GM12878 (cell line): ENCODE results near the gene GRK5. TPM values are rescaled to one million over a fixed set of nuclear protein-coding genes. Genes with fewer than 3 reads are reported as not detected.
A peak's percentile ranks its signal among the peaks of the same experiment; 100 is the strongest.

Source experiments
- ATAC-seq: fragments of 200-7000 bp; cut with Tn5 transposase; 3 replicates; pipeline ENCODE4 v1.9.1; 2020; ENCODE audit warnings: mild to moderate bottlenecking, moderate library complexity
- BruUV-seq: library from RNA; stranded (reverse); fragments of 400-500 nt; replicated peaks from 2 replicates; lab custom pipeline; 2021; lab: Mats Ljungman, UMichigan
- CTCF ChIA-PET: fragments of 300-600 bp; sonication (Branson Sonifier 250); formaldehyde crosslinking; extraction: SDS; loops from one replicate; lab custom pipeline; 2021; ENCODE audit warnings: inconsistent platforms; lab: Yijun Ruan, JAX
- POLR2A ChIA-PET: fragments of 350-600 bp; formaldehyde crosslinking; extraction: SDS; loops from one replicate; lab custom pipeline; 2021; ENCODE audit warnings: inconsistent platforms; lab: Charles Lee
- RAD21 ChIA-PET: fragments of 300-600 bp; sonication (Branson Sonifier 250); formaldehyde crosslinking; loops from one replicate; lab custom pipeline; 2023; ENCODE audit warnings: antibody characterized with exemption; ENCODE audit not compliant: unreplicated experiment; lab: Charles Lee
- SMC1A ChIA-PET: fragments of 300-600 bp; sonication (Branson Sonifier 250); formaldehyde crosslinking; loops from one replicate; lab custom pipeline; 2023; ENCODE audit not compliant: unreplicated experiment, uncharacterized antibody; lab: Charles Lee
- DNase-seq: peaks from one replicate; pipeline ENCODE4 v3.0.0-alpha.2; 2011; ENCODE audit warnings: low read depth, low spot score
- FAIRE-seq: peaks from 3 replicates; lab custom pipeline; 2011; peaks lifted over from hg19 to GRCh38; lab: Jason Lieb, UNC
- H2AFZ ChIP-seq: 2 replicates; pipeline ENCODE4 v1.6.0; 2011; ENCODE audit warnings: low read depth, low read length, control low read depth; ENCODE audit not compliant: control insufficient read depth
- H3K27ac ChIP-seq: 2 replicates; pipeline ENCODE4 v1.5.1; 2011; ENCODE audit warnings: control low read depth; ENCODE audit not compliant: control insufficient read depth, insufficient read depth
- H3K27me3 ChIP-seq, 2 experiments: replicated peaks in 1 of 2; 2 replicates each; pipeline versions ENCODE4 v1.6.0 to v1.6.1; 2011; ENCODE audit warnings: low read length in 1 of 2; ENCODE audit not compliant: control insufficient read depth in 2 of 2, insufficient read depth in 2 of 2
- H3K36me3 ChIP-seq, 2 experiments: 2 replicates each; pipeline ENCODE4 v1.5.1; 2011; ENCODE audit warnings: low read length in 1 of 2; ENCODE audit not compliant: control insufficient read depth in 2 of 2, insufficient read depth in 2 of 2
- H3K4me1 ChIP-seq: 2 replicates; pipeline ENCODE4 v1.6.1; 2011; ENCODE audit warnings: mild to moderate bottlenecking, low read length, moderate library complexity, mixed read lengths; ENCODE audit not compliant: control insufficient read depth, insufficient read depth
- H3K4me2 ChIP-seq: 2 replicates; pipeline ENCODE4 v1.6.0; 2011; ENCODE audit warnings: control low read depth; ENCODE audit not compliant: control insufficient read depth, insufficient read depth
- H3K4me3 ChIP-seq: fragments of 200-600 bp; sonication (generic); 2 replicates; pipeline ENCODE4 v1.5.1; 2016
- H3K79me2 ChIP-seq: 2 replicates; pipeline ENCODE4 v1.6.0; 2011; ENCODE audit warnings: low read length; ENCODE audit not compliant: control insufficient read depth, insufficient read depth
- H3K9ac ChIP-seq: 2 replicates; pipeline ENCODE4 v1.8.0; 2011; ENCODE audit warnings: low read length, control low read depth, mixed read lengths; ENCODE audit not compliant: control insufficient read depth, insufficient read depth
- H3K9me3 ChIP-seq: replicated peaks from 3 replicates; pipeline ENCODE4 v1.5.1; 2011; ENCODE audit warnings: mild to moderate bottlenecking, low read length; ENCODE audit not compliant: control insufficient read depth, insufficient read depth
- H4K20me1 ChIP-seq: 2 replicates; pipeline ENCODE4 v1.6.0; 2011; ENCODE audit not compliant: control insufficient read depth, insufficient read depth
- BACH1 ChIP-seq: fragments of 450-650 bp; IDR thresholded peaks from 2 replicates; pipeline ENCODE4 v1.6.1; 2017; ENCODE audit warnings: mild to moderate bottlenecking, borderline replicate concordance
- BHLHE40 ChIP-seq, 2 experiments: fragments of 450-650 bp in 1 of 2; IDR thresholded peaks; 2 replicates each; pipeline ENCODE4 v1.6.1; 2011 to 2017; ENCODE audit warnings: low read depth in 2 of 2, borderline replicate concordance in 1 of 2, improper control_type of control experiment in 1 of 2, low read length in 1 of 2, mild to moderate bottlenecking in 1 of 2
- CEBPB ChIP-seq, 2 experiments: fragments of 150-350 bp in 1 of 2; IDR thresholded peaks; 2 replicates each; pipeline ENCODE4 v1.6.1; 2012 to 2014; ENCODE audit warnings: low read depth in 2 of 2, low read length in 2 of 2, borderline replicate concordance in 1 of 2, inconsistent platforms in 1 of 2
- HSF1 ChIP-seq: fragments of 150-350 bp; IDR thresholded peaks from 2 replicates; pipeline ENCODE4 v1.6.1; 2014; ENCODE audit warnings: mild to moderate bottlenecking, low read depth, low read length
- KDM1A ChIP-seq: fragments of 200-600 bp; sonication (generic); IDR thresholded peaks from 2 replicates; pipeline ENCODE4 v1.6.1; 2016; ENCODE audit warnings: borderline replicate concordance
- MEF2A ChIP-seq: IDR thresholded peaks from 2 replicates; pipeline ENCODE4 v1.6.1; 2011; ENCODE audit warnings: low read depth, mild to moderate bottlenecking, low read length, moderate library complexity; ENCODE audit not compliant: insufficient read depth
- MYB ChIP-seq: fragments of 150-350 bp; IDR thresholded peaks from 2 replicates; pipeline ENCODE4 v1.6.1; 2014; ENCODE audit warnings: mild to moderate bottlenecking, low read depth, low read length, borderline replicate concordance
- NR2F1 ChIP-seq: fragments of 450-650 bp; conservative IDR thresholded peaks from 2 replicates; pipeline ENCODE4 v1.6.1; 2017; ENCODE audit warnings: mild to moderate bottlenecking
- PAX8 ChIP-seq: fragments of 450-650 bp; IDR thresholded peaks from 2 replicates; pipeline ENCODE4 v1.6.1; 2017; ENCODE audit warnings: mild to moderate bottlenecking, moderate library complexity
- PBX3 ChIP-seq: IDR thresholded peaks from 2 replicates; pipeline ENCODE4 v1.6.1; 2011; ENCODE audit warnings: mild to moderate bottlenecking, low read depth, low read length, moderate library complexity; ENCODE audit not compliant: insufficient replicate concordance
- POLR2A ChIP-seq: IDR thresholded peaks from 2 replicates; pipeline ENCODE4 v1.6.1; 2011; ENCODE audit warnings: low read depth, mild to moderate bottlenecking, low read length
- RAD21 ChIP-seq: IDR thresholded peaks from 2 replicates; pipeline ENCODE4 v1.6.1; 2011; ENCODE audit warnings: mild to moderate bottlenecking, low read depth, low read length, moderate library complexity; ENCODE audit not compliant: insufficient read depth
- RBBP5 ChIP-seq: fragments of 200-600 bp; sonication (generic); conservative IDR thresholded peaks from 2 replicates; pipeline ENCODE4 v1.6.1; 2016
- RCOR1 ChIP-seq: conservative IDR thresholded peaks from 2 replicates; pipeline ENCODE4 v1.6.1; 2012; ENCODE audit warnings: low read depth, low read length, improper control_type of control experiment
- SKIL ChIP-seq: fragments of 450-650 bp; IDR thresholded peaks from 2 replicates; pipeline ENCODE4 v1.6.1; 2017; ENCODE audit warnings: mild to moderate bottlenecking, low read depth, inconsistent platforms; ENCODE audit not compliant: poor library complexity, severe bottlenecking
- SMAD5 ChIP-seq: IDR thresholded peaks from 2 replicates; pipeline ENCODE4 v1.6.1; 2016; ENCODE audit warnings: antibody characterized with exemption, low read depth
- SMARCA5 ChIP-seq: fragments of 450-650 bp; IDR thresholded peaks from 2 replicates; pipeline ENCODE4 v1.6.1; 2017; ENCODE audit warnings: mild to moderate bottlenecking
- SMC3 ChIP-seq: IDR thresholded peaks from 2 replicates; pipeline ENCODE4 v1.6.1; 2011; ENCODE audit warnings: low read length, improper control_type of control experiment, borderline replicate concordance
- SREBF2 ChIP-seq: IDR thresholded peaks from 2 replicates; pipeline ENCODE4 v1.6.1; 2012; ENCODE audit warnings: mild to moderate bottlenecking, low read length
- ZNF24 ChIP-seq: fragments of 450-650 bp; IDR thresholded peaks from 2 replicates; pipeline ENCODE4 v1.6.1; 2017; ENCODE audit warnings: antibody characterized with exemption, mild to moderate bottlenecking
- WGBS: methylation state at CpG from one replicate; pipeline ENCODE4 v1.1.6; 2016; ENCODE audit warnings: low lambda C conversion rate; ENCODE audit not compliant: insufficient replicate concordance, insufficient coverage; ENCODE audit errors: missing lambda C conversion rate; 5-methylcytosine and 5-hydroxymethylcytosine counted together
- in situ Hi-C: fragments of 300-500 bp; cut with MboI; formaldehyde crosslinking; loops from 9 replicates; pipeline ENCODE4 v1.14.3; 2018; ENCODE audit warnings: mixed read lengths
- intact Hi-C: fragments of 100-400 bp; cut with micrococcal nuclease; formaldehyde crosslinking; loops from one replicate; pipeline ENCODE4 v1.14.2; 2022; ENCODE audit not compliant: unreplicated experiment
- polyA plus RNA-seq, 11 experiments: library from polyadenylated mRNA; depleted of rRNA in 4 of 11; unstranded in 6 of 11; stranded (reverse) in 5 of 11; fragments of >200 nt; fragmentation: Nextera tagmentation in 4 of 11; fragmentation: Illumina TruSeq in 1 of 11; extraction: Ambion mirVana in 4 of 11; extraction: Trizol in 1 of 11; gene quantifications; 1 replicate in 1 of 11; 2 replicates in 10 of 11; pipeline versions ENCODE4 v1.2.1 to v1.2.3, GENCODE V29; 2011 to 2016; ENCODE audit warnings: inconsistent platforms in 2 of 11, missing spikeins in 2 of 11, low read depth in 1 of 11
- total RNA-seq, 4 experiments: library from RNA; depleted of rRNA in 3 of 4; stranded (reverse); fragments of >200 nt in 3 of 4; fragmentation: Illumina TruSeq in 1 of 4; extraction: Trizol in 1 of 4; gene quantifications; 2 replicates each; pipeline versions ENCODE4 v1.2.1 to v1.2.3, GENCODE V29; 2013 to 2021

Gene GRK5
- total and polyA plus RNA-seq, 10 of the 15 experiments (the other 5 are each of a cell fraction or from before 2014, with no cell fraction given): 0.11 to 22.1 (median 10.0) TPM

GRCh38 chr10:119165171-119166117 lies 41.9 kb upstream of the GRK5 start, which contains the start of gene SFXN4 (continued):
- TF ChIP-seq CEBPB (IDR thresholded peaks at IDR 0.05; ENCODE audit: borderline replicate concordance in 1 of 2, low read depth in 2 of 2, low read length in 2 of 2) (no peak), MYB (no peak), ZNF24 (no peak), SMARCA5 (0 out of 2 replicates have a peak, but pooled peaks have one; percentile 43), POLR2A (peak; percentile 87), MEF2A (no peak), RCOR1 (no peak), SMC3 (no peak), SKIL (no peak), NR2F1 (peak; percentile 100)

GRCh38 chr10:119166118-119166500 lies 41.3 kb upstream of the GRK5 start:
- peaks cover 3 to 20% of the 10 kb centered on the region in 2 experiments for H3K36me3 ChIP-seq
- H3K79me2 ChIP-seq: peaks cover 18% of the 10 kb centered on the region
- BruUV-seq: no TSS peak
- no peaks in the 10 kb centered on the region for H4K20me1 ChIP-seq
- H3K4me2 ChIP-seq: peak overlapping the region; percentile 99
- in situ Hi-C loops (no loop called here), intact Hi-C loops (no loop called here)
- DNase-seq: no peak
- ChIA-PET SMC1A (no interaction called here), CTCF (no interaction called here), RAD21 (no interaction called here), POLR2A (no interaction called here)
- H2AFZ ChIP-seq: peak overlapping the region; percentile 88
- peak; percentile 8 for ATAC-seq
- H3K4me1 ChIP-seq: peaks cover 11% of the 10 kb centered on the region
- H3K9ac ChIP-seq: peak overlapping the region; percentile 94
- 77% methylated on average over 7 of the region's 7 CpGs for WGBS
- no peaks in the 10 kb centered on the region for H3K9me3 ChIP-seq
- peak overlapping the region; percentile 94 for H3K27ac ChIP-seq
- H3K27me3 ChIP-seq: no peaks in the 10 kb centered on the region
- FAIRE-seq: no peak
- peak overlapping the region; percentile 99 for H3K4me3 ChIP-seq
- TF ChIP-seq BACH1 (no peak), HSF1 (no peak), PAX8 (no peak), RAD21 (no peak), BHLHE40 (IDR thresholded peaks at IDR 0.05; ENCODE audit: borderline replicate concordance in 1 of 2, low read depth in 2 of 2, low read length in 1 of 2) (no peak), RBBP5 (no peak), SMAD5 (no peak), PBX3 (no peak), KDM1A (no peak), SREBF2 (no peak)
